Measurements from ENCODE around the gene CYB561A3. TPM values are rescaled to one million over a fixed set of nuclear protein-coding genes. Genes with fewer than 3 reads are reported as not detected.

Gene CYB561A3
- total and polyA plus RNA-seq, 2 experiments from 2014 or later = 9.8 to 30.8 TPM

DNA sequence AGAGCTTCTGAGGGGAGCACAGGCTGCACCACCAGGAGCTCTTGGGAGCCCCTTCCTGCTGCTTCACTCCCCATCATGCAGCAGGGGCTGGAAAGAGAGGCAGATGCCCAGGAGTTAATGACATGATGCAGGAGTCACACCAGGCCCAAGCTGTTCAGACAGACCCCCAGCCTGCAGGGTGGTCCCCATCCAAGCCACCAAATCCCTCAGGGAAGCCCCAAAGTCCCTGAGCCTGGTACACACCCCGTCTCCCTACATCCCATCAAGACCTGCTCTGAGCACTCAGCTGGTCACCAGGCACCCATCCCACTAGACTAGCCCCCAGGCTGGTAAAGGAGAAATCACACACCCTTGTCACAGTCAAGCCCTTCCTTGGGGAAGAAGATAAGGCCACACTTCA is 11.3 kb downstream of the CYB561A3 start (continued):
- TF ChIP-seq, protein P1, sequence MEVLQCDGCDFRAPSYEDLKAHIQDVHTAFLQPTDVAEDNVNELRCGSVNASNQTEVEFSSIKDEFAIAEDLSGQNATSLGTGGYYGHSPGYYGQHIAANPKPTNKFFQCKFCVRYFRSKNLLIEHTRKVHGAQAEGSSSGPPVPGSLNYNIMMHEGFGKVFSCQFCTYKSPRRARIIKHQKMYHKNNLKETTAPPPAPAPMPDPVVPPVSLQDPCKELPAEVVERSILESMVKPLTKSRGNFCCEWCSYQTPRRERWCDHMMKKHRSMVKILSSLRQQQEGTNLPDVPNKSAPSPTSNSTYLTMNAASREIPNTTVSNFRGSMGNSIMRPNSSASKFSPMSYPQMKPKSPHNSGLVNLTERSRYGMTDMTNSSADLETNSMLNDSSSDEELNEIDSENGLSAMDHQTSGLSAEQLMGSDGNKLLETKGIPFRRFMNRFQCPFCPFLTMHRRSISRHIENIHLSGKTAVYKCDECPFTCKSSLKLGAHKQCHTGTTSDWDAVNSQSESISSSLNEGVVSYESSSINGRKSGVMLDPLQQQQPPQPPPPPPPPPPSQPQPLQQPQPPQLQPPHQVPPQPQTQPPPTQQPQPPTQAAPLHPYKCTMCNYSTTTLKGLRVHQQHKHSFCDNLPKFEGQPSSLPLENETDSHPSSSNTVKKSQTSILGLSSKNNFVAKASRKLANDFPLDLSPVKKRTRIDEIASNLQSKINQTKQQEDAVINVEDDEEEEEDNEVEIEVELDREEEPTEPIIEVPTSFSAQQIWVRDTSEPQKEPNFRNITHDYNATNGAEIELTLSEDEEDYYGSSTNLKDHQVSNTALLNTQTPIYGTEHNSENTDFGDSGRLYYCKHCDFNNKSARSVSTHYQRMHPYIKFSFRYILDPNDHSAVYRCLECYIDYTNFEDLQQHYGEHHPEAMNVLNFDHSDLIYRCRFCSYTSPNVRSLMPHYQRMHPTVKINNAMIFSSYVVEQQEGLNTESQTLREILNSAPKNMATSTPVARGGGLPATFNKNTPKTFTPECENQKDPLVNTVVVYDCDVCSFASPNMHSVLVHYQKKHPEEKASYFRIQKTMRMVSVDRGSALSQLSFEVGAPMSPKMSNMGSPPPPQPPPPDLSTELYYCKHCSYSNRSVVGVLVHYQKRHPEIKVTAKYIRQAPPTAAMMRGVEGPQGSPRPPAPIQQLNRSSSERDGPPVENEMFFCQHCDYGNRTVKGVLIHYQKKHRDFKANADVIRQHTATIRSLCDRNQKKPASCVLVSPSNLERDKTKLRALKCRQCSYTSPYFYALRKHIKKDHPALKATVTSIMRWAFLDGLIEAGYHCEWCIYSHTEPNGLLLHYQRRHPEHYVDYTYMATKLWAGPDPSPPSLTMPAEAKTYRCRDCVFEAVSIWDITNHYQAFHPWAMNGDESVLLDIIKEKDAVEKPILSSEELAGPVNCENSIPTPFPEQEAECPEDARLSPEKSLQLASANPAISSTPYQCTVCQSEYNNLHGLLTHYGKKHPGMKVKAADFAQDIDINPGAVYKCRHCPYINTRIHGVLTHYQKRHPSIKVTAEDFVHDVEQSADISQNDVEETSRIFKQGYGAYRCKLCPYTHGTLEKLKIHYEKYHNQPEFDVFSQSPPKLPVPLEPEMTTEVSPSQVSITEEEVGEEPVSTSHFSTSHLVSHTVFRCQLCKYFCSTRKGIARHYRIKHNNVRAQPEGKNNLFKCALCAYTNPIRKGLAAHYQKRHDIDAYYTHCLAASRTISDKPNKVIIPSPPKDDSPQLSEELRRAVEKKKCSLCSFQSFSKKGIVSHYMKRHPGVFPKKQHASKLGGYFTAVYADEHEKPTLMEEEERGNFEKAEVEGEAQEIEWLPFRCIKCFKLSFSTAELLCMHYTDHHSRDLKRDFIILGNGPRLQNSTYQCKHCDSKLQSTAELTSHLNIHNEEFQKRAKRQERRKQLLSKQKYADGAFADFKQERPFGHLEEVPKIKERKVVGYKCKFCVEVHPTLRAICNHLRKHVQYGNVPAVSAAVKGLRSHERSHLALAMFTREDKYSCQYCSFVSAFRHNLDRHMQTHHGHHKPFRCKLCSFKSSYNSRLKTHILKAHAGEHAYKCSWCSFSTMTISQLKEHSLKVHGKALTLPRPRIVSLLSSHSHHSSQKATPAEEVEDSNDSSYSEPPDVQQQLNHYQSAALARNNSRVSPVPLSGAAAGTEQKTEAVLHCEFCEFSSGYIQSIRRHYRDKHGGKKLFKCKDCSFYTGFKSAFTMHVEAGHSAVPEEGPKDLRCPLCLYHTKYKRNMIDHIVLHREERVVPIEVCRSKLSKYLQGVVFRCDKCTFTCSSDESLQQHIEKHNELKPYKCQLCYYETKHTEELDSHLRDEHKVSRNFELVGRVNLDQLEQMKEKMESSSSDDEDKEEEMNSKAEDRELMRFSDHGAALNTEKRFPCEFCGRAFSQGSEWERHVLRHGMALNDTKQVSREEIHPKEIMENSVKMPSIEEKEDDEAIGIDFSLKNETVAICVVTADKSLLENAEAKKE (CRISPR knock-in tag; IDR thresholded peaks at IDR 0.05) = no peak
- TF ChIP-seq EZH2phosphoT487 (IDR thresholded peaks at IDR 0.05; ENCODE audit: unreplicated experiment) (no peak), POLR2AphosphoS5 (IDR thresholded peaks at IDR 0.05; ENCODE audit: low read depth) (no peak), STAT1 (IDR thresholded peaks at IDR 0.05; ENCODE audit: unreplicated experiment) (no peak), ZNF331 (CRISPR knock-in tag; IDR thresholded peaks at IDR 0.05; ENCODE audit: low read depth) (no peak), ZNF114 (CRISPR knock-in tag; IDR thresholded peaks at IDR 0.05) (no peak)
- TF ChIP-seq, protein P2, sequence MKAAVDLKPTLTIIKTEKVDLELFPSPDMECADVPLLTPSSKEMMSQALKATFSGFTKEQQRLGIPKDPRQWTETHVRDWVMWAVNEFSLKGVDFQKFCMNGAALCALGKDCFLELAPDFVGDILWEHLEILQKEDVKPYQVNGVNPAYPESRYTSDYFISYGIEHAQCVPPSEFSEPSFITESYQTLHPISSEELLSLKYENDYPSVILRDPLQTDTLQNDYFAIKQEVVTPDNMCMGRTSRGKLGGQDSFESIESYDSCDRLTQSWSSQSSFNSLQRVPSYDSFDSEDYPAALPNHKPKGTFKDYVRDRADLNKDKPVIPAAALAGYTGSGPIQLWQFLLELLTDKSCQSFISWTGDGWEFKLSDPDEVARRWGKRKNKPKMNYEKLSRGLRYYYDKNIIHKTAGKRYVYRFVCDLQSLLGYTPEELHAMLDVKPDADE (IDR thresholded peaks at IDR 0.05) = no peak

DNA sequence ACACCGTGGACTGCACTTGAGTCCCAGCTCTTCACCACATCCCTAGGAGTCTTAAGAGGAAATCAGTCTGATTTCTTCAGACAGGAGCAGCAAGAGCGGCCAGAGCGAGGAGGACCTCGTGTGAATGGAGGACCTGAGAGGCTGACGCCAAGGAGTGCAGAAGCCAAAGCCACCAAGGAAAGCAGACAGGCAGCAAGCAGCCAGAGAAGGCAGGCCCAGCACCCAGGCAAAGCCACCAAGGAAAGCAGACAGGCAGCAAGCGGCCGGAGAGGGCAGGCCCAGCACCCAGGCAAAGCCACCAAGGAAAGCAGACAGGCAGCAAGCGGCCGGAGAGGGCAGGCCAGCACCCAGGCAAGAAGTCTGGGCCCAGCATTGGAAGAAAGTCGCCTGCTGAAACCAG is 11.8 kb downstream of the CYB561A3 start:
- Histone ChIP-seq H3K4me2 (no peak overlapping the region), H2AFZ (no peak overlapping the region), H3K4me3 (no peak overlapping the region), H3K36me3 (ENCODE audit: insufficient read depth) (no peaks in the 10 kb centered on the region), H3K79me2 (replicated peaks; ENCODE audit: insufficient read depth) (no peaks in the 10 kb centered on the region), H3K27ac (ENCODE audit: low read depth) (no peak overlapping the region), H3K4me1 (ENCODE audit: insufficient read depth) (no peaks in the 10 kb centered on the region), H3K27me3 (ENCODE audit: insufficient read depth) (no peaks in the 10 kb centered on the region), H3F3A (replicated peaks; ENCODE audit: low read depth) (no peaks in the 10 kb centered on the region), H4K20me1 (replicated peaks; ENCODE audit: insufficient read depth) (no peaks in the 10 kb centered on the region), H3K9me2 (ENCODE audit: insufficient read depth) (no peaks in the 10 kb centered on the region)
- Mint-ChIP-seq H3K27ac (no peak overlapping the region), H3K9me3 (no peaks in the 10 kb centered on the region), H3K4me1 (peaks cover 2% of the 10 kb centered on the region; the same call in 2 of the 3 replicates), H3K36me3 (ENCODE audit: low read depth) (peaks cover 20% of the 10 kb centered on the region), H3K27me3 (ENCODE audit: insufficient read depth, low read depth, poor library complexity) (peaks cover 6% of the 10 kb centered on the region), H3K4me3 (no peak overlapping the region)
- no peak for ATAC-seq
- TF ChIP-seq EZH2 (IDR thresholded peaks at IDR 0.05; ENCODE audit: low read depth, unreplicated experiment) (no peak), NANOG (IDR thresholded peaks at IDR 0.05; ENCODE audit: borderline replicate concordance) (no peak)
- TF ChIP-seq, protein P3, sequence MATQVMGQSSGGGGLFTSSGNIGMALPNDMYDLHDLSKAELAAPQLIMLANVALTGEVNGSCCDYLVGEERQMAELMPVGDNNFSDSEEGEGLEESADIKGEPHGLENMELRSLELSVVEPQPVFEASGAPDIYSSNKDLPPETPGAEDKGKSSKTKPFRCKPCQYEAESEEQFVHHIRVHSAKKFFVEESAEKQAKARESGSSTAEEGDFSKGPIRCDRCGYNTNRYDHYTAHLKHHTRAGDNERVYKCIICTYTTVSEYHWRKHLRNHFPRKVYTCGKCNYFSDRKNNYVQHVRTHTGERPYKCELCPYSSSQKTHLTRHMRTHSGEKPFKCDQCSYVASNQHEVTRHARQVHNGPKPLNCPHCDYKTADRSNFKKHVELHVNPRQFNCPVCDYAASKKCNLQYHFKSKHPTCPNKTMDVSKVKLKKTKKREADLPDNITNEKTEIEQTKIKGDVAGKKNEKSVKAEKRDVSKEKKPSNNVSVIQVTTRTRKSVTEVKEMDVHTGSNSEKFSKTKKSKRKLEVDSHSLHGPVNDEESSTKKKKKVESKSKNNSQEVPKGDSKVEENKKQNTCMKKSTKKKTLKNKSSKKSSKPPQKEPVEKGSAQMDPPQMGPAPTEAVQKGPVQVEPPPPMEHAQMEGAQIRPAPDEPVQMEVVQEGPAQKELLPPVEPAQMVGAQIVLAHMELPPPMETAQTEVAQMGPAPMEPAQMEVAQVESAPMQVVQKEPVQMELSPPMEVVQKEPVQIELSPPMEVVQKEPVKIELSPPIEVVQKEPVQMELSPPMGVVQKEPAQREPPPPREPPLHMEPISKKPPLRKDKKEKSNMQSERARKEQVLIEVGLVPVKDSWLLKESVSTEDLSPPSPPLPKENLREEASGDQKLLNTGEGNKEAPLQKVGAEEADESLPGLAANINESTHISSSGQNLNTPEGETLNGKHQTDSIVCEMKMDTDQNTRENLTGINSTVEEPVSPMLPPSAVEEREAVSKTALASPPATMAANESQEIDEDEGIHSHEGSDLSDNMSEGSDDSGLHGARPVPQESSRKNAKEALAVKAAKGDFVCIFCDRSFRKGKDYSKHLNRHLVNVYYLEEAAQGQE (IDR thresholded peaks at IDR 0.05; ENCODE audit: unreplicated experiment) = no peak
- DNase-seq (ENCODE audit: low spot score) = no peak

Data from GM23338 (cell line).